Right lobe of liver (tissue), 6 donors: ENCODE measurements around the gene KCNA2. TPM values are rescaled to one million over a fixed set of nuclear protein-coding genes. Genes with fewer than 3 reads are reported as not detected.

Source experiments
- ATAC-seq, 4 donors: fragments of 200-7000 bp; cut with Tn5 transposase; one replicate each; pipeline ENCODE4 v1.9.1; 2020; ENCODE audit warnings: mild to moderate bottlenecking in 4 of 4, moderate library complexity in 4 of 4
- DNase-seq, 3 donors: peaks; one replicate each; pipeline ENCODE4 v3.0.0-alpha.2; 2020
- H3K27ac ChIP-seq, 3 donors: fragments of 200-600 bp; one replicate each; pipeline ENCODE4 v1.8.0; 2022
- H3K27me3 ChIP-seq, 2 donors: fragments of 200-600 bp; one replicate each; pipeline ENCODE4 v1.8.0; 2022
- H3K36me3 ChIP-seq, 4 donors: fragments of 200-600 bp; sonication (generic) in 1 of 4; one replicate each; pipeline versions ENCODE4 v1.5.1 to v1.8.0; 2017 to 2022; ENCODE audit warnings: control low read depth in 1 of 4
- H3K4me1 ChIP-seq, 4 donors: fragments of 200-600 bp; sonication (generic) in 1 of 4; one replicate each; pipeline versions ENCODE4 v1.5.1 to v1.8.0; 2017 to 2022; ENCODE audit warnings: control low read depth in 1 of 4
- H3K4me3 ChIP-seq, 3 donors: fragments of 200-600 bp; one replicate each; pipeline ENCODE4 v1.8.0; 2022
- H3K9me3 ChIP-seq, 4 donors: fragments of 200-600 bp; sonication (generic) in 1 of 4; one replicate each; pipeline versions ENCODE4 v1.5.1 to v1.8.0; 2017 to 2022; ENCODE audit warnings: control low read depth in 1 of 4
- CTCF ChIP-seq, 4 donors: fragments of 200-600 bp in 3 of 4; fragments of 450-650 bp in 1 of 4; IDR thresholded peaks; one replicate each; pipeline versions ENCODE4 v1.5.1 to v1.8.0; 2016 to 2022; ENCODE audit warnings: antibody characterized with exemption in 4 of 4, mild to moderate bottlenecking in 2 of 4
- POLR2A ChIP-seq: fragments of 450-650 bp; IDR thresholded peaks from one replicate; pipeline ENCODE4 v1.6.1; 2017; ENCODE audit warnings: antibody characterized with exemption, mild to moderate bottlenecking
- WGBS: methylation state at CpG from one replicate; pipeline ENCODE4 v1.1.6; 2018; ENCODE audit warnings: low coverage, low lambda C conversion rate; ENCODE audit not compliant: insufficient coverage; ENCODE audit errors: missing lambda C conversion rate; 5-methylcytosine and 5-hydroxymethylcytosine counted together
- intact Hi-C, 2 donors: fragments of 100-400 bp; cut with DNase I; formaldehyde crosslinking; loops; one replicate each; pipeline versions ENCODE4 v1.11.2 to v1.14.1; 2022
- total RNA-seq, 6 experiments: library from RNA; depleted of rRNA in 2 of 6; stranded (reverse); fragments of >200 nt in 2 of 6; fragmentation: NEBNext Ultra II Directional in 3 of 6; extraction: Animal tissue kit (Norgen Biotek cat#: 25700) in 3 of 6; gene quantifications; one replicate each; pipeline versions ENCODE4 v1.1.0 to v1.2.4, GENCODE V29; 2016 to 2023
- donor health status: DM: no; HTN: yes; CAD: no.
- donor health status: DM: no; HTN: no; CAD: no.
- donor health status: DM: no; HTN: no; CAD: no.
- donor health status: DM: no; HTN: yes; CAD: no.
- donor health status: DM: no; HTN: yes; CAD: no.

KCNA2 gene
- total RNA-seq, 6 experiments from 2014 or later, result 0.04 to 0.10 (median 0.07) TPM; not detected in 3

DNA sequence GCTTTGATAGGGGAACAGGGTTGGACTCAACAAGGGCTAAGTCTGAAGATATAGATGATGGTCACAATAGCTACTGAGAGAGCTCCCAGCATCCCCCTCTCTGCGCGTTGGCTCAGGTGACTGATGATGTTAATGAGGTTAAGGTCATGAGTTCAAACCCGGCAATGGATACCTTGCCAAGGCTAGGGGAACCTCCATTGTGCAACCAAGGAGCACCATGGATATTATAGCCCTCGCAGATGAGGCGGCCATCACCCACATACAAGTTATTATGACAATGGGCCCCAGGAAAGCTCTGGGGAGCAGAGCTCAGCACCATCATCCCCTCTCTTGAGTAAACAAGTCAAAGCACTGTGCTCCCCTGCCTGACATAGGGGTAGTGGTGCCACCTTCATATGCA is 8.2 kb downstream of the KCNA2 start:
- no peaks in the 10 kb centered on the region for H3K36me3 ChIP-seq
- WGBS, result no CpG with 5 or more reads among the region's 5 CpGs
- no peaks in the 10 kb centered on the region for H3K27me3 ChIP-seq
- no peak overlapping the region for H3K4me3 ChIP-seq
- no peaks in the 10 kb centered on the region for H3K9me3 ChIP-seq
- ATAC-seq, result no peak
- H3K27ac ChIP-seq, result no peak overlapping the region
- TF ChIP-seq CTCF (IDR thresholded peaks at IDR 0.05) (no peak), POLR2A (no peak)
- intact Hi-C loops, result no loop called here
- H3K4me1 ChIP-seq, result no peaks in the 10 kb centered on the region
- DNase-seq, result no peak

GRCh38 chr1:110596312-110596711 is 9.8 kb downstream of the KCNA2 start:
- no peak for DNase-seq
- H3K27ac ChIP-seq, result no peak overlapping the region
- no peaks in the 10 kb centered on the region for H3K27me3 ChIP-seq
- H3K4me3 ChIP-seq, result no peak overlapping the region
- no peaks in the 10 kb centered on the region for H3K36me3 ChIP-seq
- WGBS, result 33% methylated on average over 1 of the region's 2 CpGs
- intact Hi-C loops, result no loop called here
- H3K9me3 ChIP-seq, result no peaks in the 10 kb centered on the region
- TF ChIP-seq POLR2A (no peak), CTCF (IDR thresholded peaks at IDR 0.05) (no peak)
- H3K4me1 ChIP-seq, result no peaks in the 10 kb centered on the region
- ATAC-seq, result no peak

GRCh38 chr1:110595353-110595710 is 10.8 kb downstream of the KCNA2 start:
- intact Hi-C loops, result no loop called here
- H3K9me3 ChIP-seq, result no peaks in the 10 kb centered on the region
- no peak for ATAC-seq
- H3K27ac ChIP-seq, result no peak overlapping the region
- DNase-seq, result no peak
- no peaks in the 10 kb centered on the region for H3K4me1 ChIP-seq
- no peak overlapping the region for H3K4me3 ChIP-seq
- H3K36me3 ChIP-seq, result no peaks in the 10 kb centered on the region
- H3K27me3 ChIP-seq, result no peaks in the 10 kb centered on the region
- no peak for TF ChIP-seq POLR2A
- TF ChIP-seq CTCF (IDR thresholded peaks at IDR 0.05), result no peak

- H3K9me3 ChIP-seq, result no peaks in the 10 kb centered on the region
- no peak overlapping the region for H3K4me3 ChIP-seq
- H3K36me3 ChIP-seq, result no peaks in the 10 kb centered on the region
- H3K27me3 ChIP-seq, result no peaks in the 10 kb centered on the region
- DNase-seq (no peak), ATAC-seq (no peak)
- H3K4me1 ChIP-seq, result no peaks in the 10 kb centered on the region
- TF ChIP-seq POLR2A, result no peak
- no peak for TF ChIP-seq CTCF (IDR thresholded peaks at IDR 0.05)
- 77% methylated on average over 3 of the region's 7 CpGs for WGBS
- intact Hi-C loops, result no loop called here
- no peak overlapping the region for H3K27ac ChIP-seq
These were observed 11.5 kb downstream of the KCNA2 start for GRCh38 chr1:110594456-110595352.
